H9 (cell line): ENCODE data around the gene SDHB. TPM values are rescaled to one million over a fixed set of nuclear protein-coding genes. Genes with fewer than 3 reads are reported as not detected.

Experiments
- DNase-seq: peaks from one replicate; pipeline ENCODE4 v3.0.0-alpha.2; 2017
- H2AFZ ChIP-seq: one replicate; pipeline ENCODE4 v1.6.1; 2013; ENCODE audit warnings: mild to moderate bottlenecking, low read length, control low read depth, moderate library complexity
- H2AK5ac ChIP-seq: 2 replicates; pipeline ENCODE4 v1.6.1; 2013; ENCODE audit warnings: low read length, control low read depth, mixed read lengths; ENCODE audit not compliant: insufficient read length
- H2BK120ac ChIP-seq: one replicate; pipeline ENCODE4 v1.6.1; 2013; ENCODE audit warnings: low read depth, mild to moderate bottlenecking, low read length, control low read depth, inconsistent platforms; ENCODE audit not compliant: poor library complexity, severe bottlenecking
- H2BK12ac ChIP-seq: 2 replicates; pipeline ENCODE4 v1.6.1; 2013; ENCODE audit warnings: low read length, control low read depth, mixed read lengths, low read depth; ENCODE audit not compliant: insufficient read length
- H2BK15ac ChIP-seq: 2 replicates; pipeline ENCODE4 v1.6.1; 2013; ENCODE audit warnings: low read depth, low read length, control low read depth
- H2BK20ac ChIP-seq: one replicate; pipeline ENCODE4 v1.6.1; 2013; ENCODE audit warnings: low read depth, mild to moderate bottlenecking, low read length, control low read depth, inconsistent platforms; ENCODE audit not compliant: poor library complexity, severe bottlenecking
- H2BK5ac ChIP-seq: 2 replicates; pipeline ENCODE4 v1.6.1; 2013; ENCODE audit warnings: low read length, control low read depth, mixed read lengths; ENCODE audit not compliant: insufficient read length
- H3K14ac ChIP-seq: 2 replicates; pipeline ENCODE4 v1.6.1; 2013; ENCODE audit warnings: low read length, control low read depth; ENCODE audit not compliant: insufficient read depth
- H3K18ac ChIP-seq: 2 replicates; pipeline ENCODE4 v1.6.1; 2013; ENCODE audit warnings: low read depth, mild to moderate bottlenecking, mixed read lengths, low read length, control low read depth; ENCODE audit not compliant: insufficient read length
- H3K23ac ChIP-seq: 2 replicates; pipeline ENCODE4 v1.6.1; 2013; ENCODE audit warnings: low read length, control low read depth, mixed read lengths, low read depth; ENCODE audit not compliant: insufficient read length
- H3K23me2 ChIP-seq: 2 replicates; pipeline ENCODE4 v1.6.1; 2013; ENCODE audit warnings: low read depth, mild to moderate bottlenecking, mixed read lengths, low read length, control low read depth; ENCODE audit not compliant: insufficient read length, poor library complexity, severe bottlenecking
- H3K27ac ChIP-seq: 2 replicates; pipeline ENCODE4 v1.5.1; 2013; ENCODE audit warnings: low read length, control low read depth, mixed read lengths, low read depth; ENCODE audit not compliant: insufficient read length
- H3K27me3 ChIP-seq: 2 replicates; pipeline ENCODE4 v1.6.1; 2013; ENCODE audit warnings: low read length, control low read depth, inconsistent platforms; ENCODE audit not compliant: insufficient read depth
- H3K4ac ChIP-seq: 2 replicates; pipeline ENCODE4 v1.6.1; 2013; ENCODE audit warnings: low read depth, mild to moderate bottlenecking, control low read depth, inconsistent platforms, low read length, moderate library complexity
- H3K4me1 ChIP-seq: 2 replicates; pipeline ENCODE4 v1.6.1; 2013; ENCODE audit warnings: low read length, control low read depth, inconsistent platforms; ENCODE audit not compliant: insufficient read depth
- H3K4me2 ChIP-seq: 2 replicates; pipeline ENCODE4 v1.6.1; 2013; ENCODE audit warnings: low read length, control low read depth, mixed read lengths; ENCODE audit not compliant: insufficient read length, insufficient read depth
- H3K56ac ChIP-seq: 2 replicates; pipeline ENCODE4 v1.6.1; 2013; ENCODE audit warnings: low read depth, mild to moderate bottlenecking, mixed read lengths, low read length, control low read depth; ENCODE audit not compliant: insufficient read length
- H3K79me1 ChIP-seq: 2 replicates; pipeline ENCODE4 v1.6.1; 2013; ENCODE audit warnings: low read depth, mild to moderate bottlenecking, moderate library complexity, low read length, control low read depth, inconsistent platforms; ENCODE audit not compliant: insufficient read depth, poor library complexity, severe bottlenecking
- H3K79me2 ChIP-seq: 2 replicates; pipeline ENCODE4 v1.6.1; 2013; ENCODE audit warnings: low read length, control low read depth, inconsistent platforms; ENCODE audit not compliant: insufficient read depth
- H3K9ac ChIP-seq: 2 replicates; pipeline ENCODE4 v1.6.1; 2013; ENCODE audit warnings: low read length, control low read depth, mixed read lengths; ENCODE audit not compliant: insufficient read length; ENCODE audit errors: extremely low read depth
- H3K9me3 ChIP-seq: one replicate; pipeline ENCODE4 v1.6.1; 2013; ENCODE audit warnings: low read depth, low read length, inconsistent platforms; ENCODE audit not compliant: control insufficient read depth
- H3T11ph ChIP-seq: one replicate; pipeline ENCODE4 v1.6.1; 2013; ENCODE audit warnings: mild to moderate bottlenecking, low read length, control low read depth, inconsistent platforms
- H4K20me1 ChIP-seq: one replicate; pipeline ENCODE4 v1.6.1; 2013; ENCODE audit not compliant: control insufficient read depth, insufficient read length, insufficient read depth
- H4K5ac ChIP-seq: 2 replicates; pipeline ENCODE4 v1.6.1; 2013; ENCODE audit warnings: low read depth, mild to moderate bottlenecking, mixed read lengths, low read length, control low read depth; ENCODE audit not compliant: insufficient read length
- H4K8ac ChIP-seq: replicated peaks from 2 replicates; pipeline ENCODE4 v1.6.1; 2013; ENCODE audit warnings: low read length, control low read depth, mixed read lengths, low read depth; ENCODE audit not compliant: insufficient read length
- H4K91ac ChIP-seq: 2 replicates; pipeline ENCODE4 v1.6.1; 2013; ENCODE audit warnings: low read depth, mild to moderate bottlenecking, moderate library complexity, mixed read lengths, low read length, control low read depth; ENCODE audit not compliant: insufficient read length
- H3K27ac Mint-ChIP-seq, 3 experiments: 2 replicates in 2 of 3; 3 replicates in 1 of 3; pipeline ENCODE4 v1.8.0; 2020 to 2021; ENCODE audit warnings: mixed read lengths in 3 of 3, mild to moderate bottlenecking in 1 of 3, moderate library complexity in 1 of 3
- H3K27me3 Mint-ChIP-seq: 2 replicates; pipeline ENCODE4 v1.8.0; 2021; ENCODE audit warnings: low read depth, mild to moderate bottlenecking, moderate library complexity, mixed read lengths
- H3K36me3 Mint-ChIP-seq, 3 experiments: 2 replicates in 2 of 3; 3 replicates in 1 of 3; pipeline ENCODE4 v1.8.0; 2020 to 2021; ENCODE audit warnings: low read depth in 3 of 3, mixed read lengths in 3 of 3; ENCODE audit not compliant: insufficient read depth in 1 of 3
- H3K4me1 Mint-ChIP-seq, 2 experiments: 2 replicates each; pipeline ENCODE4 v1.8.0; 2020; ENCODE audit warnings: mixed read lengths in 2 of 2
- H3K4me3 Mint-ChIP-seq, 2 experiments: 2 replicates in 1 of 2; 3 replicates in 1 of 2; pipeline ENCODE4 v1.8.0; 2020 to 2021; ENCODE audit warnings: mild to moderate bottlenecking in 2 of 2, mixed read lengths in 2 of 2, moderate library complexity in 1 of 2
- H3K9me3 Mint-ChIP-seq, 2 experiments: 2 replicates in 1 of 2; 3 replicates in 1 of 2; pipeline ENCODE4 v1.8.0; 2020; ENCODE audit warnings: mild to moderate bottlenecking in 2 of 2, mixed read lengths in 2 of 2, moderate library complexity in 1 of 2
- CTCF ChIP-seq: fragments of 200-600 bp; sonication (generic); conservative IDR thresholded peaks from 3 replicates; pipeline ENCODE4 v1.8.0; 2021; ENCODE audit warnings: antibody characterized with exemption, mild to moderate bottlenecking
- WGBS: extraction: QIAGEN DNeasy Blood & Tissue Kit; methylation state at CpG from one replicate; pipeline ENCODE4 v1.1.7; 2013; ENCODE audit warnings: missing lambda C conversion rate, low lambda C conversion rate, mixed read lengths; ENCODE audit not compliant: insufficient read length; ENCODE audit errors: extremely low coverage; 5-methylcytosine and 5-hydroxymethylcytosine counted together
- total RNA-seq: library from RNA; stranded (reverse); gene quantifications from 2 replicates; pipeline ENCODE4 v1.2.1, GENCODE V29; 2021

The SDHB gene
- total RNA-seq, 1 experiment from 2014 or later = 77.5 TPM

GRCh38 chr1:17004466-17005364, 49.1 kb downstream of the SDHB start:
- Histone ChIP-seq H2BK5ac (no peak overlapping the region), H3K9me3 (no peaks in the 10 kb centered on the region), H3K23ac (no peak overlapping the region), H3K23me2 (no peaks in the 10 kb centered on the region), H3K27me3 (no peaks in the 10 kb centered on the region), H3T11ph (no peak overlapping the region), H4K91ac (no peak overlapping the region), H3K56ac (no peak overlapping the region), H2BK20ac (no peak overlapping the region), H3K4me1 (no peaks in the 10 kb centered on the region; the same call in 1 of the 2 replicates), H2AK5ac (no peak overlapping the region), H3K14ac (no peak overlapping the region), H4K20me1 (no peaks in the 10 kb centered on the region), H4K5ac (no peak overlapping the region), H3K4me2 (no peak overlapping the region), H3K79me2 (no peaks in the 10 kb centered on the region), H4K8ac (no peak overlapping the region), H3K9ac (no peak overlapping the region), H3K27ac (no peak overlapping the region), H2BK15ac (no peak overlapping the region), H3K79me1 (no peaks in the 10 kb centered on the region), H3K18ac (no peak overlapping the region), H2BK120ac (no peak overlapping the region), H3K4ac (no peak overlapping the region), H2BK12ac (no peak overlapping the region), H2AFZ (no peak overlapping the region)
- peak; percentile 32; the same call in 2 of the 3 replicates for TF ChIP-seq CTCF
- no peaks in the 10 kb centered on the region for H3K27me3 Mint-ChIP-seq
- no peak overlapping the region for H3K27ac Mint-ChIP-seq
- DNase-seq = peak; percentile 37
- peaks cover 6 to 41% (median 29%) of the 10 kb centered on the region in 3 experiments for H3K36me3 Mint-ChIP-seq
- peaks cover 9 to 26% of the 10 kb centered on the region in 2 experiments for H3K4me1 Mint-ChIP-seq
- WGBS = no CpG with 5 or more reads among the region's 24 CpGs
- no peaks in the 10 kb centered on the region for H3K9me3 Mint-ChIP-seq
- no peak overlapping the region for H3K4me3 Mint-ChIP-seq
